GM10266 (cell line): ENCODE results near the gene DGCR8.

ENCODE experiments used
- DNase-seq: peaks from one replicate; pipeline ENCODE4 v3.0.0; 2012; ENCODE audit errors: extremely low spot score
- TF ChIP-seq, protein P1 (sequence below): IDR thresholded peaks from 2 replicates; pipeline ENCODE4 v1.5.1; 2012; ENCODE audit warnings: mild to moderate bottlenecking, low read depth; ENCODE audit not compliant: control insufficient read depth, insufficient read depth; ENCODE audit errors: missing control alignments

The DGCR8 gene

DNA sequence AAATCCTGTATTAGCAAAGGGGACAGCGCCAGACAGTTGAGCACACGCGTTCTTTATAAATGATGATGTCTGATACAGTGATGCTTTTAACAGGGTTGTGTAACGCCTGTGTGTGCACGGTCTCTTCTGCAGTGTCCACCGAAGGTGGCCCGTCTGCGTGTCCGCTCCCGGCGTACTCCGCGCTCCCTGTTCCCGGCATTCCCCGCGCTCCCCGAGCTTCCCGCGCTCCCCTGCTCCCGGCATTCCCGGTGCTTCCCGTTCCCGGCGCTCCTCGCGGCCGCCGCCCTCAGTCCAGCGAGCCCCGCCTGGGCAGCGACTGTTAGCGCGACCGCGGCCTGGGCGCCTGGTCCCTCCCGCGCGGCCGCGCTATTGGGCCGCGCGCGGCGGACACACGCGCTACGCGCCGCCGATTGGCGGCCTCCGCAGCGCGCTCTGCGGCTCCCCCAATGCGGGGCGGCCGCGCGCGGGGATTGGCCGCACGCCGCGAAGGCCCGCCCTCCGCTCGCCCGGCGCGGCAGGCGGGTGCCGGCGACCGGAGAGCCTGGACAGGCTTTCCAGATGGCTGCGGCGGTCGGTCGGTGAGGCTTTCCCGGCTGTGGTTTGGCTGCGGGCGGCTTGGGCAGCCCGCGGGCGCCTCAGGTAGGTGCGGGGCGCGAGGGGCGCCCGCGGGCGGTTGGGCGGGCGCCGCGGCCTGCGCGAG is at the start of gene DGCR8:
DGCR8 (plus strand) TSS at position 497 of the 700 bp plus-strand sequence. CDS start 5,723 bp downstream, outside the sequence.
- TF ChIP-seq, protein P1, sequence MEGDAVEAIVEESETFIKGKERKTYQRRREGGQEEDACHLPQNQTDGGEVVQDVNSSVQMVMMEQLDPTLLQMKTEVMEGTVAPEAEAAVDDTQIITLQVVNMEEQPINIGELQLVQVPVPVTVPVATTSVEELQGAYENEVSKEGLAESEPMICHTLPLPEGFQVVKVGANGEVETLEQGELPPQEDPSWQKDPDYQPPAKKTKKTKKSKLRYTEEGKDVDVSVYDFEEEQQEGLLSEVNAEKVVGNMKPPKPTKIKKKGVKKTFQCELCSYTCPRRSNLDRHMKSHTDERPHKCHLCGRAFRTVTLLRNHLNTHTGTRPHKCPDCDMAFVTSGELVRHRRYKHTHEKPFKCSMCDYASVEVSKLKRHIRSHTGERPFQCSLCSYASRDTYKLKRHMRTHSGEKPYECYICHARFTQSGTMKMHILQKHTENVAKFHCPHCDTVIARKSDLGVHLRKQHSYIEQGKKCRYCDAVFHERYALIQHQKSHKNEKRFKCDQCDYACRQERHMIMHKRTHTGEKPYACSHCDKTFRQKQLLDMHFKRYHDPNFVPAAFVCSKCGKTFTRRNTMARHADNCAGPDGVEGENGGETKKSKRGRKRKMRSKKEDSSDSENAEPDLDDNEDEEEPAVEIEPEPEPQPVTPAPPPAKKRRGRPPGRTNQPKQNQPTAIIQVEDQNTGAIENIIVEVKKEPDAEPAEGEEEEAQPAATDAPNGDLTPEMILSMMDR: no peak

DNA sequence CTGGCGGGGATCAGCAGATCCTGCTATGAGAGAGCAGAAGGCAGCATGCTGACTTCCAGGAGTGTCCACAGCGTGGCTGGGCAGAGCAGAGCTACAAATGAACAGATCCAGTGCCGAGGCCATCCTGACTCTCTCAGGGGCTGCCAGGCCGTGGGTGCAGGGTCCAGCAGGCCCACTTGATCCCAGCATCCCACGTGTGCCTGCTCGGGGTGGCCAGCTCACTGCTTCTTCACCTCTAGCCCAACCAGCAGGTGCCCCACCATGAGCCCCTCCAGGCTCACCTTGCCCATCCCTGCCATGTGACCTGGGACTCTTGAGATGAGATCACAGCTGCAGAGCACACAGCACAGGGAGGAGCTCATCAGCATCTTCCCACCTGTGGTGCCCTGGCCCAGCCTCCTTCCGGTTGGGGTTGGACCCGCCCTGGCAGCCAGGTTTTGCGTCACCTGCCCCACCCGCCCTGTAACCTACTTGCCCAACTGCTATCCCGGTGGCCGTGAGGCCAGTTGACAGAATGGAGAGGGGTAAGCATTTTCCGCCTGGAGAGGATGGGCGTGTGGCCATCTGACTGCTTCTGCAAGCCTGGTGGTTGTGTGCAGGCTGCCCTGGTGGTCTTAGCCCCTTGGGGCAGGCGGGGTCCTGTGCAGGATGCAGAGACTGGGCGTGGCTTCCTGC is 48.2 kb upstream of the DGCR8 start:
- TF ChIP-seq, protein P1: no peak
- no peak for DNase-seq

More for the DNA sequence above, at the start of gene DGCR8:
- peak; percentile 99 for DNase-seq

DNA sequence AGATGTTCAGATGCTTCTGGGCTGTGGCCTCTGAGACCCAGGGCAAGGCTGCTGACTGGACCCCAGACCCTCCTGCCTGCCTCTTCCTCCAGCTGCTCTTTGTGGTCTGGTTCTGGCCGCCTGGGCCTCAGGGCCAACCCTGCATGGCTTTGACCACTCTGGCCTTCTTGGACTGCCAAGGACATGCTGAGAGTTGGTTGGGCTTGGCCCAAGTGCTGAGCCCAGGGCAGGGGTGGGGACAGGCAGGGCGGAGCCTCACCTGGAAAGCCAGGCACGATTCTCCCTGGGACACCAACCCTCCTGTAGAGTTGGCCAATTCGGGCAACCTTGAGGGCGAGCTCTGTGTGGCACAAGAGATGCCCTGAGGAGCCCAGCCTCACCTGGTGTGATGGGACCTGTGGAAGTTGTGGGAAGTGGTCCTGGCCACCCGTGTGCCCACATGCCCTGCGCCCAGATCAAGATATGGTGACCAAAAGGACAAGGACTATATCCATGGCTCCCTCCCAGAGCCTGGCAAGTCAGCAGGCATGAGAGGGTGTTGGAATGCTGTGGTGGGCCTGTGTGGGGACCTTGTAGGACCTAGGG is 47.5 kb upstream of the DGCR8 start:
- TF ChIP-seq, protein P1: no peak
- DNase-seq: no peak

DNA sequence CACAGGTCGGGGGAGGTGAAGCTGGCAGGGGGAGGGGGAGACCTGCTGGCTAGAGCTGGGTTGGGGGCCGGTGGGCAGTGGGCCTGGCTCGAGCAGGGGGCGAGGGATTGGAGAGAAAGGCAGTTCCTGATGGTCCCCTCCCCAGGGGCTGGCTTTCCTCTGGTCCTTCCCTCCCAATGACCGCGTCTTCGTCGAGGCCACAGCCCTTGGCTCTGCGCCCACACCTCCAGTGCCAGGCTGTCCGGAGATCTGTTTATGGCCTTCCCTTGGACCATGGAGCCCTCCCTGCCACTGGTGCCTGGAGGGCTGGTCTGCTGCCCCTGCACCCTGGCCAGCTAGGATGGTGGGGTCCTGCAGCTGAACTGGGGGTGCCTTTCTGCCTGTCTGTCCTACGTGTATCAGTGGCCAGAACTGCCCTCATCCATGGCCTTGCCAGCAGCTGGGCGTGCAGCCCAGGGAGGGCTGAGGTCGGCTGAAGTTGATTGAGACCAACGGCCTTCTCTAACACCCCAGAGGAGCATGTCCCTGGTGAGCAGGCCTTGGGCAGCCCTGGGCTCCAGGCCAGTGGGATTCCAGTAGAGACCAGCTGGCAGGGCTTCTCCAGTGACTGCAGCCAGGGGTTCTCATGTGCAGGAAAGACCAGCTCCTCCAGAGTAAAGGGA is 46.9 kb upstream of the DGCR8 start:
- no peak for DNase-seq
- TF ChIP-seq, protein P1: no peak

DNA sequence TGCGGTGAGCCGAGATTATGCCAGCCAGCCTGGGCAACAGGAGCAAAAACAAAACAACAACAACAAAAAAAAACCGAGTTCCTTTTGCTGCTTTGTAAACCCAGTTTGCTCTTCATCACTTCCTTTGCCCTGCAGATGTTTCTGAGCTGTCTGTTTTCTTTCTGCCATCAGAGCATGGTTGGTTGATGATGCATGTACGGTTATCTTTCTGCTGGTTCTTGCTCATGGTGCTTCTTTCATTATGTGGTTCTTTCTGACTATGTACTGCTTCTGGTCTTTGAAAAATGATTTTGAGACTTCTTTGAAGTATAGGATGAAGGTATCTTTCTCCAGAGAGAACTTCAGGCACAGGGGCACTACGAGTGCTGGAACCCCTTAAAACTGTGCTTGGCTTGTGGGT is 45.9 kb upstream of the DGCR8 start:
- TF ChIP-seq, protein P1: no peak
- DNase-seq: no peak

DNA sequence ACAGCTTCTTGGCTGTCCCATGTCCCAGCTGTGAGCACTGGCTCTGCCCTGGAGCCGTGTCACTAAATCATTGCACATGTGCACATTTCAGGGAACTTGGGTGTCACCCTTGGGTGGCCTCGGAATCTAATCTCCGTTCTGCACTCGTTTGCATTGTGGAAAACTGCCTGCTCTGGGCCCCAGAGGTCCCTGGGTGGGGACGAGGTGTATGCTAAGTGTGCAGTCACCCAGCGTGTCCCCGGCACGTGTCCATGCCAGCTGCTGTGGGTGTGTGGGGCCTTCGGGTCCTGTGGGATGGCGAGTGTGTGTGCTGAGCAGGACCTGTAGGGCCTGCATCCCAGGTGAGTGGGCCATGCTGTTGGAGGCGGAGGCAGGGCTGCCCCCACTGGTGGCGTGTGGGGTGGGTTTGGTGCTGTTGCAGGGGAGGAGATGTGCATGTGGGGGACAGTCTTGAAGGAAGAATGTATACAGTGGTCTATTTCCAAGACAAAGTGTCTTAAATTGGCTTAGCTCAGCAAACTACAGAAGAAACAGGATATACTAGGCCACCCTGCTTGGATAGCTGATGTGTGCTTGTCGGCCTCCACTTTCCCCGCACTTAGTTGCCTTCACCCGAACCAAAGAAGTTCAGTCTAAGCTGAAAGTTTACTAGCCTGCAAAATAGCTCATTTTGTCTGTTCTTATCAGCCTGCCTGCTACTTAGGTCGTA is 44.5 kb upstream of the DGCR8 start:
- no peak for DNase-seq
- TF ChIP-seq, protein P1: no peak
